Suppressor macrophage (primary cell): Measurements from ENCODE around the gene MED25.

ENCODE experiments used
- DNase-seq, 4 experiments: peaks; one replicate each; pipeline ENCODE4 v3.0.0-alpha.2; 2020 to 2022

The MED25 gene

GRCh38 chr19:49799271-49799797 lies 18.8 kb upstream of the MED25 start:
- DNase-seq = no peak

- no peak for DNase-seq
Measured at GRCh38 chr19:49799798-49800376, 18.2 kb upstream of the MED25 start.

- no peak for DNase-seq
Measured at GRCh38 chr19:49800771-49801170, 17.3 kb upstream of the MED25 start.

GRCh38 chr19:49801401-49801888 lies 16.6 kb upstream of the MED25 start:
- no peak for DNase-seq

GRCh38 chr19:49801966-49802661 lies 16.0 kb upstream of the MED25 start:
- DNase-seq = no peak

- DNase-seq = no peak
Measured at GRCh38 chr19:49802836-49803528, 15.1 kb upstream of the MED25 start.

- DNase-seq = no peak
Measured at GRCh38 chr19:49803529-49803856, 14.6 kb upstream of the MED25 start.

- no peak for DNase-seq
Measured at GRCh38 chr19:49805822-49806619, 12.1 kb upstream of the MED25 start.

GRCh38 chr19:49806620-49806959 lies 11.5 kb upstream of the MED25 start:
- no peak for DNase-seq

- peak; percentile 45 to 68 (median 62) for DNase-seq
Measured at GRCh38 chr19:49807058-49807903, 10.8 kb upstream of the MED25 start.

GRCh38 chr19:49807904-49808675 lies 10.0 kb upstream of the MED25 start:
- DNase-seq = no peak

GRCh38 chr19:49808711-49809159 lies 9.4 kb upstream of the MED25 start:
- DNase-seq = peak; percentile 76 to 90 (median 84)

- peak; percentile 59 to 85 (median 71) for DNase-seq
Measured at GRCh38 chr19:49809160-49809940, 8.7 kb upstream of the MED25 start.

GRCh38 chr19:49809941-49810389 lies 8.1 kb upstream of the MED25 start:
- DNase-seq = no peak

GRCh38 chr19:49811328-49811727 lies 6.8 kb upstream of the MED25 start:
- no peak for DNase-seq

GRCh38 chr19:49812452-49812996 lies 5.6 kb upstream of the MED25 start:
- DNase-seq = no peak

- peak; percentile 97 to 99 (median 98) for DNase-seq
Measured at GRCh38 chr19:49812997-49813861, 4.9 kb upstream of the MED25 start, which contains the start of gene FUZ. TSS of gene FUZ (minus strand) at chr19:49813292. CDS start at chr19:49813106, 186 bp downstream.

GRCh38 chr19:49814010-49814409 lies 4.1 kb upstream of the MED25 start:
- no peak for DNase-seq

GRCh38 chr19:49816590-49816989 lies 1.5 kb upstream of the MED25 start:
- no peak for DNase-seq
